SK-N-SH (cell line): ENCODE results near the gene MEAK7.

Source experiments
- CTCF ChIP-seq: fragments of 200-600 bp; sonication (generic); IDR thresholded peaks from 2 replicates; pipeline ENCODE4 v1.6.1; 2017; ENCODE audit warnings: antibody characterized with exemption, mild to moderate bottlenecking, moderate library complexity
- EP300 ChIP-seq, 2 experiments: IDR thresholded peaks; 2 replicates each; pipeline versions ENCODE4 v1.4.0 to v1.6.1; 2012; ENCODE audit warnings: borderline replicate concordance in 1 of 2, low read depth in 1 of 2, low read length in 1 of 2
- EZH2phosphoT487 ChIP-seq: fragments of 200-600 bp; sonication (generic); IDR thresholded peaks from 2 replicates; pipeline ENCODE4 v1.6.1; 2017; ENCODE audit warnings: low read depth, mixed run types, mild to moderate bottlenecking, antibody characterized with exemption, moderate library complexity, borderline replicate concordance
- FOSL2 ChIP-seq: IDR thresholded peaks from 2 replicates; pipeline ENCODE4 v1.4.0; 2012; ENCODE audit warnings: low read depth, mild to moderate bottlenecking, moderate library complexity, borderline replicate concordance
- FOXM1 ChIP-seq: IDR thresholded peaks from 2 replicates; pipeline ENCODE4 v1.4.0; 2012; ENCODE audit warnings: low read depth, mild to moderate bottlenecking
- MXI1 ChIP-seq: IDR thresholded peaks from 2 replicates; pipeline ENCODE4 v1.6.1; 2012; ENCODE audit warnings: mild to moderate bottlenecking, low read depth, low read length, improper control_type of control experiment
- REST ChIP-seq: IDR thresholded peaks from 2 replicates; pipeline ENCODE4 v1.6.1; 2012; ENCODE audit warnings: mild to moderate bottlenecking, low read depth, low read length, moderate library complexity

GRCh38 chr16:84508502-84508901 lies 4.0 kb upstream of the MEAK7 start:
- TF ChIP-seq MXI1 (no peak), CTCF (no peak), FOXM1 (no peak), EZH2phosphoT487 (no peak), FOSL2 (no peak), EP300 (IDR thresholded peaks at IDR 0.05; ENCODE audit: borderline replicate concordance in 1 of 2, low read depth in 1 of 2, low read length in 1 of 2) (no peak), REST (no peak)
